Activated CD4-positive, alpha-beta T cell treated with anti-CD3 and anti-CD28 coated beads, Interleukin-2, amount 10 ng/mL, durations not matched to agents 7 days and 5 days (primary cell): ENCODE measurements around the gene OSBPL9. TPM values are rescaled to one million over a fixed set of nuclear protein-coding genes. Genes with fewer than 3 reads are reported as not detected.
A peak's percentile ranks its signal among the peaks of the same experiment; 100 is the strongest.

ENCODE experiments used
- CTCF ChIA-PET: fragments of 350-600 bp; sonication (Branson Sonifier 250); formaldehyde crosslinking; loops from one replicate; lab custom pipeline; 2021; ENCODE audit warnings: antibody characterized with exemption; lab: Charles Lee
- POLR2A ChIA-PET: fragments of 350-600 bp; sonication (Branson Sonifier 250); formaldehyde crosslinking; loops from one replicate; lab custom pipeline; 2021; ENCODE audit warnings: antibody characterized with exemption; lab: Charles Lee
- DNase-seq: peaks from one replicate; pipeline ENCODE4 v3.0.0-alpha.2; 2020
- H3K27ac Mint-ChIP-seq: one replicate; pipeline ENCODE4 v1.8.0; 2021; ENCODE audit warnings: mild to moderate bottlenecking, moderate library complexity, mixed read lengths
- H3K27me3 Mint-ChIP-seq: one replicate; pipeline ENCODE4 v1.8.0; 2021; ENCODE audit warnings: mixed read lengths
- H3K36me3 Mint-ChIP-seq: one replicate; pipeline ENCODE4 v1.8.0; 2021; ENCODE audit warnings: low read depth, mixed read lengths
- H3K4me1 Mint-ChIP-seq: one replicate; pipeline ENCODE4 v1.8.0; 2021; ENCODE audit warnings: mixed read lengths
- H3K4me3 Mint-ChIP-seq: one replicate; pipeline ENCODE4 v1.8.0; 2021; ENCODE audit warnings: mild to moderate bottlenecking, moderate library complexity, mixed read lengths
- H3K9me3 Mint-ChIP-seq: one replicate; pipeline ENCODE4 v1.8.0; 2021; ENCODE audit warnings: mixed read lengths
- total RNA-seq, 2 experiments: library from RNA; stranded (reverse); gene quantifications; one replicate each; pipeline ENCODE4 v1.2.3, GENCODE V29; 2021

The OSBPL9 gene
- total RNA-seq, 2 experiments from 2014 or later = 44.0 to 46.7 TPM

GRCh38 chr1:51745304-51745570 lies 128.3 kb downstream of the OSBPL9 start:
- DNase-seq = no peak
- Mint-ChIP-seq H3K36me3 (peaks cover 15% of the 10 kb centered on the region), H3K27ac (no peak overlapping the region), H3K4me3 (no peak overlapping the region), H3K9me3 (no peaks in the 10 kb centered on the region), H3K27me3 (no peaks in the 10 kb centered on the region), H3K4me1 (peaks cover 8% of the 10 kb centered on the region)
- ChIA-PET POLR2A (interaction anchor here (0.7 kb wide), 1 partner anchor 81 kb away, joined by 4 read pairs; no protein-coding TSS in a partner anchor), CTCF (no interaction called here)

DNA sequence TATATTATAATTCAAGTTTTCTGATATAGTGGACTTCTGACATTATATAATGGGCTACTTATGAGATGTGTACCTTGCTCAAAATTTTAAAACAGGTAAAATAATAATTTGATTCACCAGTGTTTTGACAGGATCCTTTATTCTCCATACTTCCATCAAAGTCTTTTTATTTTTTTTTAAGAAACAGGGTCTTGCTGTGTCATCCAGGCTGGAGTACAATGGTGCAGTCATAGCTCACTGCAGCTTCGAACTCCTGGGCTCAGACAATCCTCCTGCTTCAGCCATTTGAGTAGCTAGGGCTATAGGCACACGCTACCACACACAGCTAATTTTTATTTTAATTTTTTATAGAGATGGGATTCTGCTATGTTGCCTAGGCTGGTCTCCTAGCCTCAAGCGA lies 132.3 kb downstream of the OSBPL9 start:
- Mint-ChIP-seq H3K36me3 (peaks cover 19% of the 10 kb centered on the region), H3K9me3 (no peaks in the 10 kb centered on the region), H3K27me3 (no peaks in the 10 kb centered on the region), H3K27ac (no peak overlapping the region), H3K4me1 (peaks cover 12% of the 10 kb centered on the region), H3K4me3 (no peak overlapping the region)
- ChIA-PET POLR2A (no interaction called here), CTCF (no interaction called here)
- no peak for DNase-seq

GRCh38 chr1:51750218-51750617 lies 133.3 kb downstream of the OSBPL9 start:
- CTCF ChIA-PET = interaction anchor here (0.5 to 0.8 kb wide), 2 partner anchors 17 to 73 kb away, joined by 3 to 4 read pairs; no protein-coding TSS in a partner anchor
- H3K36me3 Mint-ChIP-seq = peaks cover 21% of the 10 kb centered on the region
- H3K4me1 Mint-ChIP-seq = peaks cover 10% of the 10 kb centered on the region
- no peak overlapping the region for H3K4me3 Mint-ChIP-seq
- H3K27me3 Mint-ChIP-seq = no peaks in the 10 kb centered on the region
- no peak overlapping the region for H3K27ac Mint-ChIP-seq
- no peak for DNase-seq
- no peaks in the 10 kb centered on the region for H3K9me3 Mint-ChIP-seq
- POLR2A ChIA-PET = no interaction called here

GRCh38 chr1:51750729-51751128 lies 133.8 kb downstream of the OSBPL9 start:
- H3K27ac Mint-ChIP-seq = no peak overlapping the region
- no peaks in the 10 kb centered on the region for H3K27me3 Mint-ChIP-seq
- peaks cover 22% of the 10 kb centered on the region for H3K36me3 Mint-ChIP-seq
- DNase-seq = no peak
- peaks cover 10% of the 10 kb centered on the region for H3K4me1 Mint-ChIP-seq
- no peaks in the 10 kb centered on the region for H3K9me3 Mint-ChIP-seq
- CTCF ChIA-PET = interaction anchor here (0.5 to 3.1 kb wide), 3 partner anchors 12 to 73 kb away, joined by 3 to 8 read pairs (median 4); no protein-coding TSS in a partner anchor
- H3K4me3 Mint-ChIP-seq = no peak overlapping the region
- POLR2A ChIA-PET = no interaction called here

GRCh38 chr1:51752073-51752948 lies 135.4 kb downstream of the OSBPL9 start:
- CTCF ChIA-PET = interaction anchor here (3.1 kb wide), 1 partner anchor 11 kb away, joined by 8 read pairs; no protein-coding TSS in a partner anchor

DNA sequence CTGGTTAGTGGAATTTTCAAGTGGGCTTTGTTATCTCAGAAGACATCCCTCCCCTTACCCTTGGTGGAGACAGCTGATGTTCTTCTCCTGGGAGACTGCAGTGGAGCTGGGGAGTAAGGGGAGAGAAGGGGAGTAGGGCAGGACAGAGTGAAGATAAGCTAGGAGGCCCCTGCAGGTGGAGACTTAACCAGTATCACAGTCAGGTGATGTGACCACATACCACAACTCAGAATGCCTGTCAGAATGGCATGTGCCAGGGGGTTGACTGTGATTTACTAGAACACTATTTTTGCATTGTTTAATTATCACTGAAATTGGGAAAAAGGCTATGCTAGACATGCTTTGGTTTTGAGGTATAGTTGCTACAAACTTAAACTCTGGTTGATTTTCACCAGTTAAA lies 137.1 kb downstream of the OSBPL9 start:
- Mint-ChIP-seq H3K36me3 (peaks cover 26% of the 10 kb centered on the region), H3K27me3 (no peaks in the 10 kb centered on the region), H3K27ac (no peak overlapping the region), H3K4me1 (peaks cover 10% of the 10 kb centered on the region), H3K4me3 (no peak overlapping the region), H3K9me3 (no peaks in the 10 kb centered on the region)
- DNase-seq = peak; percentile 17
- POLR2A ChIA-PET = no interaction called here
- CTCF ChIA-PET = interaction anchor here (1.3 kb wide), 1 partner anchor 13 kb away, joined by 3 read pairs; no protein-coding TSS in a partner anchor

More at GRCh38 chr1:51752073-51752948, 135.4 kb downstream of the OSBPL9 start:
- no peaks in the 10 kb centered on the region for H3K9me3 Mint-ChIP-seq
- no peak for DNase-seq
- H3K4me3 Mint-ChIP-seq = no peak overlapping the region
- H3K27ac Mint-ChIP-seq = no peak overlapping the region
- H3K27me3 Mint-ChIP-seq = no peaks in the 10 kb centered on the region
- H3K4me1 Mint-ChIP-seq = peaks cover 10% of the 10 kb centered on the region
- peaks cover 26% of the 10 kb centered on the region for H3K36me3 Mint-ChIP-seq
- POLR2A ChIA-PET = no interaction called here

DNA sequence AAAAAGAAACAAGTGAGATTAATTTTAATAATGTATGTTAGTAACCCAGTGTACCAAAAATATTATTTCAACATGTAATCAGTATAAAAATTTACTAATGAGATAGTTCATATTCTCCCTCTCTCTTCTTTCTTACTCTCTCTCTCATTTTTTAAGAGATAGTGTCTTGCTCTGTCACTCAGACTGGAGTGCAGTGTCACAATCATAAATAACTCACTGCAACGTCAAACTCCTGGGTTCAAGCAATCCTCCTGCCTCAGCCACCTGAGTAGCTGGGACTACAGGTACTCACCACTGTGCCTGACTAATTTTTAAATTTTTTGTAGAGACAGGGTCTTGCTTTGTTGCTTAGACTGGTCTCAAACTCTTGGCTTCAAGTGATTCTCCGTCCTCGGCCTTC lies 137.8 kb downstream of the OSBPL9 start:
- peaks cover 10% of the 10 kb centered on the region for H3K4me1 Mint-ChIP-seq
- no peak overlapping the region for H3K4me3 Mint-ChIP-seq
- H3K27me3 Mint-ChIP-seq = no peaks in the 10 kb centered on the region
- H3K27ac Mint-ChIP-seq = no peak overlapping the region
- H3K9me3 Mint-ChIP-seq = no peaks in the 10 kb centered on the region
- peaks cover 24% of the 10 kb centered on the region for H3K36me3 Mint-ChIP-seq
- CTCF ChIA-PET = interaction anchor here (1.3 kb wide), 1 partner anchor 12 kb away, joined by 3 read pairs; no protein-coding TSS in a partner anchor
- DNase-seq = no peak
- POLR2A ChIA-PET = no interaction called here

DNA sequence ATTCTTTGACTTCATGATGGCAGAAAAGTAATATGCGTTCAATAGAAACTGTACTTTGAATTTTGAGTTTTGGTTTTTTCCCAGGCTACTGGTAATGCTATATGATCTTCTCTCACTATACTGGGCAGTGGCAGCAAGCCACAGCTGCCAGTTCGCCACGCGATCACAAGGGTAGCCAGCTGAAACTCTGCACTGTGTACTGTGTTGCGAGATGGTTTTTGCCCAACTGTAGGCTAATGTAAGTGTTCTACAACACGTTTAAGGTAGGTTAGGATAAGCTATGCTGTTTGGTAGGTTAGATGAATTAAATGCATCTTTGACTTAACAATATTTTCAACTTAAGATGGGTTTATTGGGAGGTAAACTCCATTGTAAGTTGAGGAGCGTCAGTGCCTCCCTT lies 138.5 kb downstream of the OSBPL9 start:
- ChIA-PET POLR2A (no interaction called here), CTCF (interaction anchor here (1.3 to 1.7 kb wide), 2 partner anchors 11 to 13 kb away, joined by 3 to 5 read pairs; no protein-coding TSS in a partner anchor)
- no peak overlapping the region for H3K4me3 Mint-ChIP-seq
- DNase-seq = no peak
- no peaks in the 10 kb centered on the region for H3K9me3 Mint-ChIP-seq
- H3K27me3 Mint-ChIP-seq = no peaks in the 10 kb centered on the region
- H3K36me3 Mint-ChIP-seq = peaks cover 24% of the 10 kb centered on the region
- H3K4me1 Mint-ChIP-seq = peaks cover 11% of the 10 kb centered on the region
- H3K27ac Mint-ChIP-seq = no peak overlapping the region

- ChIA-PET CTCF (interaction anchor here (1.7 kb wide), 1 partner anchor 12 kb away, joined by 5 read pairs; no protein-coding TSS in a partner anchor), POLR2A (no interaction called here)
- no peak overlapping the region for H3K4me3 Mint-ChIP-seq
- peaks cover 15% of the 10 kb centered on the region for H3K4me1 Mint-ChIP-seq
- H3K9me3 Mint-ChIP-seq = no peaks in the 10 kb centered on the region
- no peaks in the 10 kb centered on the region for H3K27me3 Mint-ChIP-seq
- H3K36me3 Mint-ChIP-seq = peaks cover 25% of the 10 kb centered on the region
- no peak overlapping the region for H3K27ac Mint-ChIP-seq
- DNase-seq = no peak
Observed at GRCh38 chr1:51756290-51756689, 139.4 kb downstream of the OSBPL9 start.

DNA sequence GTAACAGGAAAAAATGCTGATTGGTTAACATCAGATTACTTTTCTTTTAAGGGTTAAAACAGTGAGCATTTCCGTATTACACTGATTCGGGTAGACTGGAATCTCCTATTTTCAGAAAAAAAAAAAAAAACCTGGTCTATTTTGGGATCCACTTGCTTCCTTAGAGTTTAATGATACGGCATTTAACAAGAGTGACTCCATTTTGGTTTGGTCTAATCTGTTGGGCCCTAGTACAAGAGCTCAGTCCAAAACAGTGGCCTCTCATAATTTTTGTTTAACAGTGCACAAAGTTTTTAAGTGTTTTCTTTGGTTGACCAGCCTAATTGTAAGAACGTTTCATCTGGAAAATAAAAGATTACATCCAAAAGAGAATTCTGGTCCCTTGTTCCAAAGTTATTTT lies 141.4 kb downstream of the OSBPL9 start:
- H3K27ac Mint-ChIP-seq = no peak overlapping the region
- ChIA-PET POLR2A (no interaction called here), CTCF (interaction anchor here (0.6 to 1.0 kb wide), 4 partner anchors 45 to 1577 kb away, joined by 3 to 4 read pairs (median 4); no protein-coding TSS in a partner anchor)
- peaks cover 23% of the 10 kb centered on the region for H3K36me3 Mint-ChIP-seq
- peaks cover 17% of the 10 kb centered on the region for H3K4me1 Mint-ChIP-seq
- no peak for DNase-seq
- H3K9me3 Mint-ChIP-seq = no peaks in the 10 kb centered on the region
- H3K4me3 Mint-ChIP-seq = no peak overlapping the region
- no peaks in the 10 kb centered on the region for H3K27me3 Mint-ChIP-seq

GRCh38 chr1:51760872-51761271 lies 144.0 kb downstream of the OSBPL9 start:
- H3K4me3 Mint-ChIP-seq = no peak overlapping the region
- ChIA-PET CTCF (no interaction called here), POLR2A (no interaction called here)
- peaks cover 7% of the 10 kb centered on the region for H3K4me1 Mint-ChIP-seq
- DNase-seq = no peak
- no peaks in the 10 kb centered on the region for H3K27me3 Mint-ChIP-seq
- peak overlapping the region; percentile 1 for H3K27ac Mint-ChIP-seq
- H3K36me3 Mint-ChIP-seq = peaks cover 19% of the 10 kb centered on the region
- H3K9me3 Mint-ChIP-seq = no peaks in the 10 kb centered on the region

DNA sequence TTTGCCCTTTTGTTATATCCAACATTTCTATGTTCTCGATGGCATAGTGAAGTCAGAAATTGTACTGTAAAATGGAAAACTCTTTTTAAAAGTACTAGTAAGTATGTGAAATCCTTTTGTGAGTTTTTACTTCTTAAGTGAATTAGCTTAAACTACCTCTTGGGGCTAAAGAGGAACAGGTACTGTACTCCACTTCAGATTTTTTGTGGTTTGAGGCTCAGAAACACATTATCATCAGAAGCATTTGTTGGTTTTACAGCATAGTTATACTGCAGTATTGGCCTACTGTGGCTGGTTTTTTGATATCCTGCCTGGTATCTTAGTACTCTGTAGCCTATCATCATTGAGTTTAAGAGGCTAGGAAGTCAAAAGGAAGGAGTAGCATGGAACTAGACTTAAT lies 144.5 kb downstream of the OSBPL9 start:
- CTCF ChIA-PET = no interaction called here
- Mint-ChIP-seq H3K27me3 (no peaks in the 10 kb centered on the region), H3K4me3 (no peak overlapping the region), H3K36me3 (peaks cover 18% of the 10 kb centered on the region), H3K27ac (no peak overlapping the region), H3K4me1 (peaks cover 7% of the 10 kb centered on the region), H3K9me3 (no peaks in the 10 kb centered on the region)
- POLR2A ChIA-PET = no interaction called here
- no peak for DNase-seq

- H3K4me1 Mint-ChIP-seq = peaks cover 5% of the 10 kb centered on the region
- H3K27ac Mint-ChIP-seq = no peak overlapping the region
- no peak overlapping the region for H3K4me3 Mint-ChIP-seq
- DNase-seq = peak; percentile 38
- ChIA-PET CTCF (interaction anchor here (1.0 to 2.1 kb wide), 11 partner anchors 13 to 475 kb away, joined by 3 to 7 read pairs (median 3); no protein-coding TSS in a partner anchor), POLR2A (interaction anchor here (0.6 kb wide), 2 partner anchors 103 to 246 kb away, joined by 3 to 10 read pairs; no protein-coding TSS in a partner anchor)
- H3K36me3 Mint-ChIP-seq = peaks cover 22% of the 10 kb centered on the region
- no peaks in the 10 kb centered on the region for H3K9me3 Mint-ChIP-seq
- H3K27me3 Mint-ChIP-seq = no peaks in the 10 kb centered on the region
Observed at GRCh38 chr1:51768971-51769588, 152.2 kb downstream of the OSBPL9 start.
